ENCODE measurements around the gene CACNA1C.

DNA sequence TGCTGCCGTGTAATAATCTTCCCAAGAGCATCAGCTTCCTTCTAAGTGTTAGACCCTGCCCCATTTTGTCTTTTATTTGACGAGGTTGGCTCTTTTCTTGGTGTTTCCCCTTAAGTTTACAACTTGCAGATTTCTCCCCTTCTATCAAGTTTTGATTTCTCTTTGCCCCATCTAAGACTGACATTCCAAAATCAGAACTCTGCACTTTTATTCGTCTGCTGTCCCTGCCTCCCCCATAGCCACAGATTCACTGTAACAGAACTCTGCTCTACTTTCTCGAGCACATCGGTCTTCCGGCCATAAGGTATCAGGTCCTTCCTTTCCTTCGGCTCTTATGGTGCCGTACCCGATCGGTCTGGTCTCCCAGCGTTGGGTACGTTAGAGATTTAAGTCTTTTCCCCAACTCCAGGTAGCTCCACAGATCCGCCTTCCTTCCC is 49.1 kb upstream of the CACNA1C start:
- TF ChIP-seq EZH2phosphoT487 (IDR thresholded peaks at IDR 0.05; ENCODE audit: borderline replicate concordance, low read depth): no peak
- TF ChIP-seq ZBTB33 (IDR thresholded peaks at IDR 0.05; ENCODE audit: borderline replicate concordance, low read depth): no peak
- no peak for TF ChIP-seq MXI1 (IDR thresholded peaks at IDR 0.05; ENCODE audit: low read depth, low read length)
- no peak for TF ChIP-seq FOXM1 (IDR thresholded peaks at IDR 0.05; ENCODE audit: low read depth)
- no peak for TF ChIP-seq CHD2 (IDR thresholded peaks at IDR 0.05; ENCODE audit: low read length, partially characterized antibody)
- TF ChIP-seq CTCF (IDR thresholded peaks at IDR 0.05): no peak
- TF ChIP-seq RFX5 (IDR thresholded peaks at IDR 0.05; ENCODE audit: low read length): no peak
- TF ChIP-seq ELF1 (IDR thresholded peaks at IDR 0.05): no peak
- TF ChIP-seq FOXJ3 (CRISPR knock-in tag; IDR thresholded peaks at IDR 0.05): no peak
- TF ChIP-seq EP300 (IDR thresholded peaks at IDR 0.05; ENCODE audit: borderline replicate concordance in 1 of 2, low read depth in 1 of 2, low read length in 1 of 2): no peak
